ENCODE measurements around the gene YIPF1.
"Not testable (repeated sequence)": the region's sequence is repeated elsewhere in the genome, so short reads cannot be mapped to it uniquely, and the experiment has no call there.

Gene YIPF1

GRCh38 chr1:53894644-53895043, 5.0 kb upstream of the YIPF1 start:
- no peak for DNase-seq (ENCODE audit: low spot score)

GRCh38 chr1:53893999-53894636, 4.5 kb upstream of the YIPF1 start, which contains the start of gene DIO1:
TSS of gene DIO1 (plus strand) at chr1:53894187. CDS start at chr1:53894211, 24 bp downstream.
- DNase-seq (ENCODE audit: low spot score), result no peak

DNA sequence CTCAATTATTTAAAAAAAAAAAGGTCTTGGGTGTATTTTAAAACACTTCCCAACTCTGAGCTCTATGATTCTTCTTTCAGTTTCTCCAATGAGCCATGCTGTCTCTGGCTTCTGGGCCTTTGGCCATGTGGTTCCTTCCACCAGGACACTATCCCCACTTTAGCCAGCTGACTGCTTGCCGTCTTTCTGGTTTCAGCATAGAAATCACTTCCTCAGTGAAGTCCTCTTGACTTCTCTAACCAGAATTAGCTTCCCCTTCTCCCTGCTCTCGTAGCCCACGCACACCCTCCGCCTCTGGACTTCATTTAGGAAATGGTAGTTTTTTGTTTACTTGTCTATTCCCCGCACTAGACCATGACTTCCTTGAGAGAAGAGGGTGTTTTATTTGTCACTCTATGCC, 3.3 kb upstream of the YIPF1 start:
- no peak for DNase-seq (ENCODE audit: low spot score)

DNA sequence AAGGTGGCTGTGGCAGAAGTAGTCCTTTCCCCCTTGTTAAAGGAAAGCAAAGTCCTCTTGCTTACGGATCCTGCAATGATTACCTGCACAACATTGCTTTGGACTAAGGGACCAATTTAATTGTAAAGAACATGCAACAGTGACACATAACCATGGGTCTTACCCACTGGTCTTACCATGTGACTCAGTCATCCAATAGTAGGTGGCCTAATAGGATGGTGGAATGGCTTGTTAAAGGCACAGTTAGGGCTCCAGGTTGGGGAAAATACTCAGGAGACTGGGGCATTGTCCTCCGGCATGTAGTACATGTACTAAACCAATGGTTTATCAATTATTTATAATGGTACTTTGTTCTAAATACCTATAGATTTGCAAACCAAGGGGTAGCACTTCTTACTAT, 2.1 kb upstream of the YIPF1 start:
- DNase-seq (ENCODE audit: low spot score), result no peak

- DNase-seq (ENCODE audit: low spot score), result no peak
Measured at GRCh38 chr1:53891018-53891417, 1.4 kb upstream of the YIPF1 start.

DNA sequence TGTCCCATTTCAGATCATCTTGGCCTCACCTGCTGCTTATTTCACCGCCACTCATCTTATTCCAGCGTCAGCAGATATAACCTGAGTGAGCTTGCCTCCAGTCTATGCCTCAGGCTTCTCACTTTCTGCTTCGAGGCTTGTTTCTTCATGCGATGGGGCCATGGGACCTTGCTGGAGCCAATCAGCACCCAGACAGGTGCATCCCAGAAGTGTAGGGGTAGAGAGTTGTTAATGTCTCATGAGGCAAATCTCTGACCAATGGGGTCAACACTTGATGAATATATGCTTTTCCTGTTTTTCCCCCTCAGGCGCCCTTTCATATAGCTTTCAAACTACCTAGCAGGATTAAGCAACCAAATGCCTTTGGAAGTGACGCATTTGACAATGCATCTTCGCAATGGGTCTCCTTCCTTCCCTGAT, 935 bp upstream of the YIPF1 start:
- no peak for DNase-seq (ENCODE audit: low spot score)

DNA sequence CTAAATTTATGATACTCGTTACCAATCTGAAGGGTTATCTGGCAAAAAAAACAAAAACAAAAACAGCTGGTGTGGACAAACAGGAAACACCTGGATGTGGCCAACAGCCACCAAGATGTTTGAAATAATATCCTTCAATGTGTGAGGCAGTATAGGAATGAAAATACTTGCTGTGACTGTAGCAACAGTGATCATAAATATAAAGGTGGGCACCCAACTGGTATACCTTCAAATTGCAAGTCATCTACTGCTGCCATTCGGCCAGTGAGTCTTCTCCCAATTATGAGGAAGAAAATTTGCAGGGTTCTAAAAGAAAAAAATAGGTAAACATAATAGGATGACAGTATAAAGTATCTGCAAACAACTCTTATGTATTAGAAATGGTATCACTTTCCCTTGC, 916 bp downstream of the YIPF1 start:
- DNase-seq (ENCODE audit: low spot score), result no peak

DNA sequence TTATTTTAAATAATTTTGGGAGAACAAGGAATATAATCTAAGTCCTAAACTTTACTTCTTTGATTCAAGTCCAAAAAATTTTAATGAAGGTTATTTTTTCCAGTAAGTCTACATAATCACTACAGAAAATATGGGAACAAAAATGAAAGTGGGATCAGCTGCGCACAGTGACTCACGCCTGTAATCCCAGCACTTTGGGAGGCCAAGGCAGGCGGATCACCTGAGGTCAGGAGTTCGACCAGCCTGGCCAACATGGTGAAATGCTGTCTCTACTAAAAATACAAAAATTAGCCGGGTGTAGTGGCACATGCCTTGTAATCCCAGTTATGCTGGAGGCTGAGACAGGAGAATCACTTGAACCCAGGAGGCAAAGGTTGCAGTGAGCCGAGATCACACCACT, 6.0 kb downstream of the YIPF1 start:
- DNase-seq (ENCODE audit: low spot score), result not testable (repeated sequence)

DNA sequence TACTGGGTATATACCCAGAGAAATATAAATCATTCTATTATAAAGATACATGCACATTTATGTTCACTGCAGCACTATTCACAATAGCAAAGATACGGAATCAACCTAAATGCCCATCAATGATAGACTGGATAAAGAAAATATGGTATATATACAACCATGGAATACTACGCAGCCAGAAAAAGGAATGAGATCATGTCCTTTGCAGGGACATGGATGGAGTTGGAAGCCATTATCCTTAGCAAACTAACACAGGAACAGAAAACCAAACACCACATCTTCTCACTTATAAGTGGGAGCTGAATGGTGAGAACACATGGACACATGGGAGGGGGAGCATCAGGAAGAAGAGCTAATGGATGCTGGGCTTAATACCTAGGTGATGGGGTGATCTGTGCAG, 7.7 kb downstream of the YIPF1 start:
- DNase-seq (ENCODE audit: low spot score), result not testable (repeated sequence)

DNA sequence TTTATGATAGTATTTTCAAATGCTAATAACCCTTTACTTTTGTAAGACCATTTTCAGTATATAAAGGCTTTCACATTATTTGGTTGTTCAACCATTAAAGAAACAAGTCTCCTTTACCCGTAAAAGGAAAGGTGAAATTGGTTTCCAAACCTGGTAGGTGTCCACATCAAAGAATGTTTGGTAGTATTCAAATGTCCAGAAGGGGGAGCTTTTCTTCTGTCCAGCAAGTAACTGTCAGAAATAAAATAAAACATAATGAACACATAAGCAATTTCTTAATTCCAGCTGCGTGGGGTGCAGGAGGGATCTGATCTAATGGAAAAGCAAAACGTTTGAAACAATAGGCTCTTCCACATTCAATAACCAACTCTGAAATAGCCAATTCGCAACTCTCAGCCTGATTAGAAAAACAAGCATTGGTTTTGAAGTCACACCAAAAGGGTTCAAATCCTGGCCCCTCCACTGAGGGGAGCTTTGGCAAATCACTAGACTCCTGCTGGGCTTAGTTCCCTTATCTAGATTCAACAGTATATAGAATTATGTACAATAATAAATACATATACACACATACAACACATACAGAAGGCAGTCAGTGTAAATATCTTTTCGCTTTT, 11.0 kb downstream of the YIPF1 start:
- DNase-seq (ENCODE audit: low spot score), result peak; percentile 42

- DNase-seq (ENCODE audit: low spot score), result not testable (repeated sequence)
Measured at GRCh38 chr1:53875150-53875549, 14.4 kb downstream of the YIPF1 start.

DNA sequence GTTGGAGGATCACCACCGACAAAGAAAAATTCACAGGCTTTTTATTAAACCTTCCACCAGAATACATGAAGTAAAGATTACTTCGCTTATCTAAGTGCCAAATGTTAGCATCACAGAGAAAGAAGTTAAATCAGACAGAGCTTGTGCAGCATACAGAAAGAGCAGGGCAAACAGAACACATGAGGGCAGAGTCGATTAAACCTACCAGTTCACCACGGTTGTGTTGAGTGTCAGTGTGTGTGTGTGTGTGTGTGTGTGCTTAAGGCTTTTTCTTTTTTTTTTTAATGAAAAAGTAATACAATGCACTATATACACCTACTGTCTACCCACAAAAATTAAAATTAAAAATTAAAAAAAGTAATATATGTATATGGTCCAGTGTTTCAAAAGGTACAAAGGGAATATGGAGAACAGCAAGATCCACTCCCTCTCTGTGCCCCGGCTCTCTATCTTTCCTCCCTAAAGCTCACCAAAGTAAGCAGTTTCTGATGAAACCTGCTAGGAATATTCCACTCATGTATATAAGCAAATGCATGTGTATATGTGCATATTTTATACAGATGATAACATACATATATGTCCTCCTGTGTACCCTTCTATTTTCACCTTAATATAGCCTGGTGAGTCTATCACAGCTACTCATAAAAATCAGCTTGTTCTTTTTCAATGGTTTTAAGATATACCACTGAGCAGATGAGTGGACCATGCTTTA, 17.7 kb downstream of the YIPF1 start:
- no peak for DNase-seq (ENCODE audit: low spot score)

- DNase-seq (ENCODE audit: low spot score), result no peak
Measured at GRCh38 chr1:53871221-53871620, 18.4 kb downstream of the YIPF1 start.

- no peak for DNase-seq (ENCODE audit: low spot score)
Measured at GRCh38 chr1:53869454-53870117, 20.0 kb downstream of the YIPF1 start.

DNA sequence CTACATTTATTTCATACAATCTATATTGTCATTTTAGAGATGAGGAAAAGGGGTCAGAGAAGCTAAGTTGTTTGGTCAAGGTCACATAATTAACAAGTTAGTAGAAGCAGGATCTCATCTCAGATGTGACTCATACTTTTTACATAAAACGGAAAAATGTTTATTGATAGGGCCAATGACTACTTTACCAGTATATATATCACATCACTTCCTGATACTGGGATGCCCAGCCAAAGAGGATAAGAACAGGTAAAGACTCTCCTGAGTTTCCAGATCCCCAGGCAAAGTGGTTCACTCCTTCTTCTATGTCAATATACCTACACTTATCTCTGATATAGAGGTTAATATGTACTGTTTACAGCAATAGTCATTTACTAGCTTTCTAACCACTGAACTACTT, 21.0 kb downstream of the YIPF1 start:
- DNase-seq (ENCODE audit: low spot score), result no peak

DNA sequence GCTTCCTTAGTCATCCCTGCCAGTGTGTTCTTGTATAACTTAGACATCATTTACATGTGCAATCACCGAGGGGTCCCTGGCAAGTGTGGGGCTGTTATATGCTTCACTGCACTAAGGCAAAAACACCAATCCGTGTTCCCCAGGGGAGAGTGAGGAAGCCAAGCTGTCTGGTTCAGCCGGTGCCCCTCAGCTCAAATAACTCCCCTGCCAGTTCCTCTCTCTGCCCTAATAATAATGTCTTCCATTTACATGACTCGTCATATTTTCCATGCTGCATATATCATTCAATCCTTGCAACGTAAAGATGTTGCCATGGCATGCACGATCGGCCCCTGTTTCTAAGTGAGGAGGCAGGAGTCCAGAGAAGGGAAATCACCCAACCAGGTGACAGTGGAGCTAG, 27.1 kb downstream of the YIPF1 start:
- DNase-seq (ENCODE audit: low spot score), result no peak

- DNase-seq (ENCODE audit: low spot score), result peak; percentile 64
Measured at GRCh38 chr1:53860967-53861411, 28.6 kb downstream of the YIPF1 start.

DNA sequence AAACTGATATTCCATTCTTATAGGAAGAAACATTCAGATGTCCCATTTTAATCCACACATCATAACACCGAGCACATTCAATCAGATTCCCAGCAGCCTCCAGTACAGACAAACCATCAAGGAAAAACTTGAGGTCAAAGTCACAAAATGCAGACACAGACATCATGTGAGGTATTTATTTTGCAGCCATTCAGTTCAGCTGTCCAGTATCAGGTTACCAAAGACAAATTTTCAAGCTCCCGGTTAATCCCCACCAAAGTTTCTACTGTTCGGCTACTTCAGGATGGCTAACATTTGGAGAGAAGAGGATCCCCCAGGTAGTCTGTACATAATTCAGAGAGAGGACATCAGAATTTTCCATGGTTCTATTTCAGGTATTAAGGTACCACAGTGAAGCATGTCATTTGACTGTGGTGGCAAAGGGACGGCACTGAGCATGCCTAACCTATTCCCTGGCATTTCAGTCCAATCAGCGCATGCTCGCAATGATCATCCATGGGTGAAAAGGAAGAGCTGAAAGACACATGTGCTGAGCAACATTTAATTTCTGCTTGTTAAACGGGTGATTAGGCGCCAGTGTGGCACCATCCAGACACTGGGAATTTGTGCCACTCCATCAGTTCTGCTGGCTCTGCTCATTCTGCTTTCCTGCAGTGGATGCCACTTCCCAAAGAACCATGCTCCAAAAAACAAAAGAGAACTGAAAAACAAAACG, 37.9 kb downstream of the YIPF1 start:
- DNase-seq (ENCODE audit: low spot score), result no peak

DNA sequence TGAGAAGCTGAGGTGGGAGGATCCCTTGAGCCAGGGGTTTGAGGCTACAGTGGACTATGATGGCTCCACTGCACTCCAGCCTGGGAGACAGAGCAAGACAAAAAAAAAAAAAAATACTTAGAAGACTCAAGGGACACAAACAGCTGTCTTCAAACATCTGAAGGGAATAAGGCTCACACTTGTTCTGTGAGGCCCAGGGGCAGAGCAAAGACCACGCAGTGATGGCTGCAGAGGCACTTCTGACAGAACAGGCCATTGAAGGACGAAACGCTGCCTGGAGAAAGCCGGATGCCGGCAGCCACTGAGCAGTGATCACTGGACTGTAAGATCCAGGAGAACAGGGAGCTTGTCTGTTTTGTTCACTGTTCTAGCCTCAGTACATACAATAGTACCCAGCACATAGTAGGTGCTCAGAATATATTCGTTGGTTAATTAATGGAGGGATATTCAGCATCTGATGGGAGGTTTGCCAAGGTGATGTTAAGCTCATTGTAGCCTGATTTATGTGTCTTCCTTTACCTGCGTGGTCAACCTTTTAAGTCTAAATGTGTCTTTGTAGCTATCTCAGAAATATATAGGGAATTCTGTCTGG, 39.4 kb downstream of the YIPF1 start:
- no peak for DNase-seq (ENCODE audit: low spot score)

GRCh38 chr1:53847980-53848379, 41.6 kb downstream of the YIPF1 start:
- DNase-seq (ENCODE audit: low spot score), result no peak

DNA sequence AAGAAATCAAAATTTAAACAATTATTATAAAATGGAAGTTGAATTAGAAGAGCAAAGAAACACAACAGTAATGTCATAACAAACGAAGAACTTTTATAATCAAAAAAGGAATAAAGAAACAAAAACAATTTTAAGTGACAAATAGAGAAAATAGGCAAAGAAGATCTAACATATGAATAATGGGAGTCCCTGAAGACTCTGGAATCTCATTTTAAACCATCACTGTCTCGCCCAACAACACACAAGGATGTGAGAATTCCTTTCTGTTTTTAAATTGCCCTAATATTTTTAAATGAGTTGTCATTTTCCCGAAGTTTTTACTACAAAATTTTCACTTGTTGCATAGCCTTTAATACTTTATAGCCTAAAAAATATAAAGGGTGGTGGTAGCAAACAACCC, 47.2 kb downstream of the YIPF1 start:
- DNase-seq (ENCODE audit: low spot score), result no peak

GRCh38 chr1:53838654-53838974, 51.0 kb downstream of the YIPF1 start:
- no peak for DNase-seq (ENCODE audit: low spot score)
